HEK293 (cell line): Measurements from ENCODE around the gene TMUB1.

Experiments used
- CTCF ChIA-PET: fragments of 350-600 bp; formaldehyde crosslinking; extraction: SDS; loops from one replicate; lab custom pipeline; 2021; ENCODE audit warnings: antibody characterized with exemption; lab: Yijun Ruan, JAX
- POLR2A ChIA-PET: fragments of 300-600 bp; formaldehyde crosslinking; extraction: SDS; loops from one replicate; lab custom pipeline; 2020; ENCODE audit warnings: antibody characterized with exemption, inconsistent platforms; lab: Yijun Ruan, JAX
- H3K27ac ChIP-seq: fragments of 200-500 bp; sonication (Bioruptor generic); 2 replicates; pipeline ENCODE4 v1.5.1; 2014; ENCODE audit warnings: low read depth, low read length, control low read depth, inconsistent platforms; ENCODE audit errors: extremely low read depth
- H3K36me3 ChIP-seq, 2 experiments: fragments of 200-500 bp in 1 of 2; sonication (Bioruptor generic) in 1 of 2; 1 replicate in 1 of 2; 2 replicates in 1 of 2; pipeline ENCODE4 v1.5.1; 2014 to 2017; ENCODE audit warnings: inconsistent platforms in 2 of 2, low read length in 2 of 2; ENCODE audit not compliant: control insufficient read depth in 2 of 2, insufficient read depth in 1 of 2
- H3K4me1 ChIP-seq: fragments of 200-500 bp; sonication (Bioruptor generic); 2 replicates; pipeline ENCODE4 v1.5.1; 2014; ENCODE audit warnings: mild to moderate bottlenecking, low read length, inconsistent platforms; ENCODE audit not compliant: control insufficient read depth, insufficient read depth
- H3K4me3 ChIP-seq: 2 replicates; pipeline ENCODE4 v1.5.1; 2011; ENCODE audit warnings: low read depth, mild to moderate bottlenecking, control low read depth, low read length, moderate library complexity
- H3K9me3 ChIP-seq: fragments of 200-500 bp; sonication (Bioruptor generic); 2 replicates; pipeline ENCODE4 v1.5.1; 2014; ENCODE audit warnings: low read depth, low read length, inconsistent platforms; ENCODE audit not compliant: control insufficient read depth, insufficient read depth
- BCL6B ChIP-seq: fragments of 450-650 bp; formaldehyde crosslinking; IDR thresholded peaks from 2 replicates; pipeline ENCODE4 v1.5.1; 2017; ENCODE audit warnings: missing biosample characterization, missing genetic modification characterization
- EGR2 ChIP-seq: fragments of 450-650 bp; formaldehyde crosslinking; IDR thresholded peaks from 2 replicates; pipeline ENCODE4 v1.5.1; 2016; ENCODE audit warnings: low read depth, missing biosample characterization, missing genetic modification characterization
- INSM2 ChIP-seq: fragments of 450-650 bp; formaldehyde crosslinking; IDR thresholded peaks from 2 replicates; pipeline ENCODE4 v1.5.1; 2016; ENCODE audit warnings: missing biosample characterization, missing genetic modification characterization
- KLF7 ChIP-seq: fragments of 450-650 bp; formaldehyde crosslinking; IDR thresholded peaks from 2 replicates; pipeline ENCODE4 v1.5.1; 2016; ENCODE audit warnings: missing biosample characterization, missing genetic modification characterization, borderline replicate concordance
- KLF9 ChIP-seq: fragments of 450-650 bp; formaldehyde crosslinking; IDR thresholded peaks from 2 replicates; pipeline ENCODE4 v1.5.1; 2016; ENCODE audit warnings: missing biosample characterization, missing genetic modification characterization, low read depth
- MZF1 ChIP-seq: fragments of 450-650 bp; formaldehyde crosslinking; IDR thresholded peaks from 2 replicates; pipeline ENCODE4 v1.5.1; 2017; ENCODE audit warnings: missing biosample characterization, missing genetic modification characterization, borderline replicate concordance
- ZBTB17 ChIP-seq: fragments of 450-650 bp; formaldehyde crosslinking; IDR thresholded peaks from 2 replicates; pipeline ENCODE4 v1.5.1; 2016; ENCODE audit warnings: missing biosample characterization, missing genetic modification characterization
- ZBTB8A ChIP-seq: fragments of 450-650 bp; formaldehyde crosslinking; IDR thresholded peaks from 2 replicates; pipeline ENCODE4 v1.5.1; 2016; ENCODE audit warnings: missing biosample characterization, missing genetic modification characterization
- ZNF133 ChIP-seq: fragments of 450-650 bp; formaldehyde crosslinking; IDR thresholded peaks from 2 replicates; pipeline ENCODE4 v1.5.1; 2016; ENCODE audit warnings: missing biosample characterization, missing genetic modification characterization
- ZNF138 ChIP-seq: fragments of 450-650 bp; formaldehyde crosslinking; IDR thresholded peaks from 2 replicates; pipeline ENCODE4 v1.5.1; 2016; ENCODE audit warnings: missing biosample characterization, missing genetic modification characterization, borderline replicate concordance
- ZNF184 ChIP-seq: fragments of 450-650 bp; IDR thresholded peaks from 2 replicates; pipeline ENCODE4 v1.5.1; 2018; ENCODE audit warnings: missing biosample characterization, mild to moderate bottlenecking, missing genetic modification characterization
- ZNF214 ChIP-seq: fragments of 450-650 bp; formaldehyde crosslinking; IDR thresholded peaks from 2 replicates; pipeline ENCODE4 v1.5.1; 2017; ENCODE audit warnings: missing biosample characterization, mild to moderate bottlenecking, missing genetic modification characterization, borderline replicate concordance
- ZNF221 ChIP-seq: fragments of 450-650 bp; formaldehyde crosslinking; IDR thresholded peaks from 2 replicates; pipeline ENCODE4 v1.5.1; 2017; ENCODE audit warnings: missing biosample characterization, missing genetic modification characterization, borderline replicate concordance
- ZNF26 ChIP-seq: fragments of 450-650 bp; formaldehyde crosslinking; IDR thresholded peaks from 2 replicates; pipeline ENCODE4 v1.5.1; 2016; ENCODE audit warnings: missing biosample characterization, missing genetic modification characterization
- ZNF37A ChIP-seq: fragments of 450-650 bp; IDR thresholded peaks from 2 replicates; pipeline ENCODE4 v1.5.1; 2018; ENCODE audit warnings: missing biosample characterization, missing genetic modification characterization
- ZNF398 ChIP-seq: fragments of 450-650 bp; formaldehyde crosslinking; IDR thresholded peaks from 2 replicates; pipeline ENCODE4 v1.5.1; 2017; ENCODE audit warnings: missing biosample characterization, missing genetic modification characterization
- ZNF48 ChIP-seq: fragments of 450-650 bp; formaldehyde crosslinking; IDR thresholded peaks from 2 replicates; pipeline ENCODE4 v1.5.1; 2016; ENCODE audit warnings: missing biosample characterization, missing genetic modification characterization
- ZNF488 ChIP-seq: fragments of 450-650 bp; formaldehyde crosslinking; IDR thresholded peaks from 2 replicates; pipeline ENCODE4 v1.5.1; 2016; ENCODE audit warnings: missing biosample characterization, missing genetic modification characterization
- ZNF510 ChIP-seq: fragments of 450-650 bp; formaldehyde crosslinking; IDR thresholded peaks from 2 replicates; pipeline ENCODE4 v1.5.1; 2018; ENCODE audit warnings: mild to moderate bottlenecking, missing genetic modification characterization, missing biosample characterization; ENCODE audit not compliant: insufficient replicate concordance
- ZNF529 ChIP-seq: fragments of 450-650 bp; formaldehyde crosslinking; IDR thresholded peaks from 2 replicates; pipeline ENCODE4 v1.5.1; 2017; ENCODE audit warnings: missing genetic modification characterization, missing biosample characterization; ENCODE audit not compliant: insufficient replicate concordance
- ZNF561 ChIP-seq: fragments of 450-650 bp; IDR thresholded peaks from 2 replicates; pipeline ENCODE4 v1.5.1; 2018; ENCODE audit warnings: missing biosample characterization, missing genetic modification characterization, borderline replicate concordance
- ZNF623 ChIP-seq: fragments of 450-650 bp; formaldehyde crosslinking; IDR thresholded peaks from 2 replicates; pipeline ENCODE4 v1.5.1; 2016; ENCODE audit warnings: missing biosample characterization, missing genetic modification characterization
- ZNF626 ChIP-seq: fragments of 450-650 bp; sonication (Bioruptor Pico); formaldehyde crosslinking; IDR thresholded peaks from 2 replicates; pipeline ENCODE4 v1.5.1; 2018; ENCODE audit warnings: missing biosample characterization, missing genetic modification characterization, inconsistent platforms
- ZNF629 ChIP-seq: fragments of 450-650 bp; formaldehyde crosslinking; IDR thresholded peaks from 2 replicates; pipeline ENCODE4 v1.5.1; 2017; ENCODE audit warnings: missing biosample characterization, missing genetic modification characterization
- ZNF658 ChIP-seq: fragments of 450-650 bp; formaldehyde crosslinking; IDR thresholded peaks from 2 replicates; pipeline ENCODE4; 2016; ENCODE audit warnings: missing biosample characterization, missing genetic modification characterization
- ZNF843 ChIP-seq: fragments of 450-650 bp; formaldehyde crosslinking; IDR thresholded peaks from 2 replicates; pipeline ENCODE4 v1.5.1; 2016; ENCODE audit warnings: missing biosample characterization, missing genetic modification characterization
- ZSCAN18 ChIP-seq: fragments of 450-650 bp; formaldehyde crosslinking; IDR thresholded peaks from 2 replicates; pipeline ENCODE4 v1.5.1; 2016; ENCODE audit warnings: missing biosample characterization, missing genetic modification characterization

TMUB1 gene

GRCh38 chr7:151123158-151123821 is 40.0 kb upstream of the TMUB1 start:
- H3K4me1 ChIP-seq = no peaks in the 10 kb centered on the region
- no peak overlapping the region for H3K4me3 ChIP-seq
- TF ChIP-seq EGR2 (tag by site-specific recombination) (no peak), ZNF529 (tag by site-specific recombination) (no peak), ZNF221 (tag by site-specific recombination) (no peak), ZNF843 (tag by site-specific recombination) (no peak), ZNF184 (tag by site-specific recombination) (no peak), ZNF138 (tag by site-specific recombination) (no peak), ZNF26 (no peak), ZNF623 (tag by site-specific recombination) (no peak), ZNF658 (no peak), ZNF37A (no peak), ZNF48 (tag by site-specific recombination) (no peak), ZNF510 (tag by site-specific recombination) (no peak), KLF9 (tag by site-specific recombination) (no peak), ZSCAN18 (tag by site-specific recombination) (no peak), ZNF626 (no peak)
- peaks cover 0 to 91% of the 10 kb centered on the region in 2 experiments; a peak in 1 of 3 replicates for H3K36me3 ChIP-seq
- H3K27ac ChIP-seq = no peak overlapping the region
- no peaks in the 10 kb centered on the region for H3K9me3 ChIP-seq
- ChIA-PET POLR2A (interaction anchor here (1.3 to 1.4 kb wide), 2 partner anchors 43 to 95 kb away, joined by 3 to 5 read pairs; partner anchors contain the start of genes ABCB8 and FASTK), CTCF (interaction anchor here (0.6 to 2.6 kb wide), 38 partner anchors 7 to 247 kb away, joined by 3 to 20 read pairs (median 4); partner anchors contain the start of genes ABCB8, ABCF2, CHPF2 and GBX1)

GRCh38 chr7:151122796-151123157 is 39.5 kb upstream of the TMUB1 start:
- Histone ChIP-seq H3K4me3 (no peak overlapping the region), H3K4me1 (no peaks in the 10 kb centered on the region), H3K27ac (no peak overlapping the region), H3K9me3 (no peaks in the 10 kb centered on the region), H3K36me3 (peaks cover 0 to 91% of the 10 kb centered on the region in 2 experiments; a peak in 1 of 3 replicates)
- ChIA-PET POLR2A (no interaction called here), CTCF (interaction anchor here (0.6 to 2.6 kb wide), 7 partner anchors 9 to 95 kb away, joined by 3 to 20 read pairs (median 4); partner anchors contain the start of genes ABCB8 and GBX1)
- TF ChIP-seq BCL6B (tag by site-specific recombination) (no peak), ZNF398 (tag by site-specific recombination) (no peak), ZNF133 (tag by site-specific recombination) (no peak), KLF7 (tag by site-specific recombination) (no peak), ZNF488 (tag by site-specific recombination) (no peak), ZNF629 (tag by site-specific recombination) (no peak), ZBTB17 (tag by site-specific recombination) (no peak), ZNF214 (tag by site-specific recombination) (no peak), INSM2 (tag by site-specific recombination) (no peak), ZBTB8A (tag by site-specific recombination) (no peak), MZF1 (tag by site-specific recombination) (no peak), ZNF561 (no peak)
